GM18498 (cell line): ENCODE measurements around the gene GTF2H3.
"Not testable (repeated sequence)": the region's sequence is repeated elsewhere in the genome, so short reads cannot be mapped to it uniquely, and the experiment has no call there.

Experiments
- ATAC-seq: cut with Tn5 transposase; IDR thresholded peaks from one replicate; pipeline ENCODE4 v1.9.1; 2021; ENCODE audit warnings: mild to moderate bottlenecking, moderate library complexity; ENCODE audit not compliant: unreplicated experiment

The GTF2H3 gene

DNA sequence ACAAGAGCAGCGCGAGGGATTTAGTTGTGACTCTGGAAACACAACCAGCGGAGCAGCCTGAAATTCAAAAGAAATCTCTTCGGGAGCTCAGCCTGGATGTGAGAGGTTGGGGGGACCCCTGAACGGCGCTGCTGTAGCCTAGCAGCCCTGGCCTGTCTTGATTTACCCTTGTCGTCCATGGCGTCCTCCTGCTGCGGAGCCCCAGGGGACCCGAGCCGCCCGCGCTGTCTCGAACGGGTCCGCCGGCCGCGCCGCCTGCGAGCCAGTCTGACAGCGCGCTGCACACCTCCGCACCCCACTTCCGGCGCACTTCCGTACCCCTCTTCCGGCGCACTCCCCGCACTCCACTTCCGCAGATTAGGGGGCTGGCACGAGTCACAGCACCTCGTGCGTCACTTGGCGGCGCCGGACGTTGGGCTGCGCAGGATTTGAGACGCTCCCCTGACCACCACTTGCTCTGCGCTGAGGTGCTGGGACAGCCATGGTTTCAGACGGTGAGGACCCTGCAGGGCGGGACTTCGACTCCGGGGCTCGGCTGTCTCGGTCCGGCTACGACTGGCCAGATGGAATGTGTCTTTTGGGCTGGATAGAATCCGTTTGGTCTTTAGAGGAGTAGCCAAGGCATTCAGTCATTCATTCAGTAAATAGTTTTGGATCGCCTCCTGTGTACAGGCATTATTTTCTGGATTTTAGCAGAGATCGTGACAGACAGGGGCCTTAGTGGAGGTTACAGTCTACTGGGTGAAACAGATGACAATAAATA, at the start of gene GTF2H3, which contains the start of gene EIF2B1:
TSS of gene GTF2H3 (plus strand) at position 451 of the 763 bp plus-strand sequence. CDS start at position 482, 31 bp downstream.
TSS of gene EIF2B1 (minus strand) at position 308 of the 763 bp plus-strand sequence. CDS start at position 179, 129 bp downstream.
- ATAC-seq = peak; percentile 97

DNA sequence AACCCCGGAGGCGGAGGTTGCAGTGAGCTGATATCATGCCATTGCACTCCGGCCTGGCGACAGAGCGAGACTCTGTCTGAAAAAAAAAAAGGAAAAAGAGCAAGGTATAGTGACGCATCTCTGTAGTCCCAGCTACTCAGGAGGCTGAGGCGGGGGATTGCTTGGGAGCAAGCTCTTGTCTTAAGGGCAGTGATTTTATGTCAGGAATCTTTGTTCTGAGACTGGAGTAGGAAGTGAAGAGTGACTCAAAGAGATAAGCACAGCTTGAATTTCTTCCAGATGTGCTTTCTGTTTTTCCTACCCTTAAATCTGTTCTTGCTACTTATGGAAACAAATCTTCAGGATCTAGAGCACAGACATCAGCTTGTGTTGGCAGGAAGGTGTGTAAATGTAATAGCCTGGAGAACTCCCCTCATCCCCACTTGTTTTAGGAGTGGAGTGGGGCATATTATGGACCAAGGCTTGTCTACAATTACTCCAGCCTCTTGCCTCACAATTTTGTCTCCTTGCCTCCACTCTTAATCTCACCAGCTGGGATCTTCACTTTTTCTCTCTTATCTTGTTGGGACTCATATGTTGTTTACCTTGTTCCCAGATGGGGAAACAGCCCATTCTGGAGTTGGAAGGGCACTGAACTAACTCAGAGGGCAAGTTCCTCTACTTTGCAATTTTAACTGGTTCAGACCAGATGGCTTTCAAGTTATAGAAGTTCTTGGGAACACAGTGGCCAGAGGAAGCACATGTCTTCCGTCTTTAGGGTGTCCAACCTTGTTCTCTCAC, 41.7 kb upstream of the GTF2H3 start:
- ATAC-seq = no peak

DNA sequence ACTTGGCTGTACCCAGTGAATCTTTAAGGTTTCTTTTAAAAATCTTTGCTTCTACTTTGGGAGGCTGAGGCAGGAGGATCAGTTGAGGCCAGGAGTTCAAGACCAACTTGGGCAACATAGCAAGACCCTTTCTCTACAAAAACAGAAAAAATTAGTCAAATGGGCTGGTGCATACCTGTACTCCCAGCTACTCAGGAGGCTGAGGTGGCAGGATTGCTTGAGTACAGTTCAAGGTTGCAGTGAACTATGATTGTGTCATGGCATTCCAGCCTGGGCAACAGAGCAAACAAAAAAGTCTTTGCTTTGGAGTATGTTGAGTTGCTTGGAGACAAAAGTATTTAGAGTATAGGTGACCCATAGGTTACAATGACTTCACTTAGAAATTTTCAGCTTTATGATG, 37.9 kb upstream of the GTF2H3 start:
- ATAC-seq = no peak

DNA sequence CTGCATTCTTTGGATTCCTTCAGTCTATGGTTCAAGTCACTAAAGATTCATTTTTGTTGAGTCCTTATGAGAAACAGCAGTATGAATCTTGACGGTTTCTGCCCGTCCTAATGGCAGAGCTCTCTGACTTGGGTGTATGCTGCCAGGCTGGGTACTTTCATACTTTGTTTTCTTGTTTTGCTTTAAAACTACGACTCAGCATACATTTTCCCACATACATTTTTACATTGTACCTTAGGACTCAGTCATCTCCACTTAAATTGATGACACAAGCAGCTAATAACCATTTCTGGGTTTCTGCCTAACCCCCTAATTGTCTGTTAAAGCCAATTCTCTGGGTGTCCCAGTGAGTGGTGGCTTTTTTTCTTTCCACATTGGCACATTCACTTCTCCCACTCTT, 36.5 kb upstream of the GTF2H3 start:
- ATAC-seq = no peak

DNA sequence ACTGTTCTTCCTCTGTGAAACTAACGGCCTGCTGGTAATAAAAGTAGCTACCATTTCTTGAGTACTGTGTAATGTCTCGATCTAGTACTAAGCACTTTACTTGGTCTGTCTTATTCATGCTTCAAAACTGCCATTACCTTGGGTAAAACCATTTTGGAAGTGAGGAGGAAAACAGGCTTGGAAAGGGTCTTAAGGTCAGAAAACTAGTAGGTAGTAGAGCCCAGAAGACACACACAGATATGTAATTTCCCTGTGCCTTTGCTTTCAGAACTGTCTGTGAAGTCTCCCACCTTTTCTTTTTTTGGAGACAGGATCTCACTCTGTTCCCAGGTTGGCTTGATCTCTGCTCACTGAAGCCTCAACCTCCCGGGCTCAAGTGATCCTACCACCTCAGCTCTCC, 35.1 kb upstream of the GTF2H3 start:
- ATAC-seq = no peak

DNA sequence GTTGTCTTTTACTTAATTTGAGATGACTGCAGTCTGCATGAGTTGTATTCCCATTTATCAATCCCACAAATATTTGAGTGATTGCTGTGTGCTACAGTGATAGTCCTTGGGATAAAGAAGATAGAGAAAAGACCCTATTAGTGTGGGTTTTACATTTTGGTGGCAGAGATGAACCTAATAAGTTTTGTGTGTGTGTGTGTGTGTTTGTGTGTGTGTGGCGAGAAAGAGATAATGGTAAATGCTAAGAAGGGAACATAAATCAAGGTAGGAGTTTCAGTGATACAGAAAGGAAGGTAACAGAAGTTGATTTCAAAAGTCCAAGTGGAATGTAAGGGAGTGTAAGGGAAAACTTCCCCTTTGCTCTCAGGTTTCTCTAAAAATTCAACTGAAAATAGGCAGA, 34.3 kb upstream of the GTF2H3 start:
- no peak for ATAC-seq

DNA sequence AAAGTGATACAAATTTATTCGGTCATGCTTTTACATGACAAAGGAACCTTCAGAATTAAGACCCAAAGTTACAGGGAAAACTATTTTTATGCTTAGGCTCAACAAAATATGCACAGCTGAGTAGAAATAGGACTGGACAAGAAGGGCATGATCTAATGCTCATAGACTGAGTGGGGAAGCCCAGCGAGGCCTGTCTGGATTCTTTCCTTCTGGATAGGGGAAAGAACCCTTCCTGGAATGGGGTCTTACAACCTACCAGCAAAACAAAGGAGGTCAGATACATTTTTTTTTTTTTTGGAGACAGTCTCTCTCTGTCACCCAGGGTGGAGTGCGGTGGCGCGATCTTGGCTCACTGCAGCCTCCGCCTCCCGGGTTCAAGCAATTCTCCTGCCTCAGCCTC, 33.9 kb upstream of the GTF2H3 start:
- ATAC-seq = no peak

DNA sequence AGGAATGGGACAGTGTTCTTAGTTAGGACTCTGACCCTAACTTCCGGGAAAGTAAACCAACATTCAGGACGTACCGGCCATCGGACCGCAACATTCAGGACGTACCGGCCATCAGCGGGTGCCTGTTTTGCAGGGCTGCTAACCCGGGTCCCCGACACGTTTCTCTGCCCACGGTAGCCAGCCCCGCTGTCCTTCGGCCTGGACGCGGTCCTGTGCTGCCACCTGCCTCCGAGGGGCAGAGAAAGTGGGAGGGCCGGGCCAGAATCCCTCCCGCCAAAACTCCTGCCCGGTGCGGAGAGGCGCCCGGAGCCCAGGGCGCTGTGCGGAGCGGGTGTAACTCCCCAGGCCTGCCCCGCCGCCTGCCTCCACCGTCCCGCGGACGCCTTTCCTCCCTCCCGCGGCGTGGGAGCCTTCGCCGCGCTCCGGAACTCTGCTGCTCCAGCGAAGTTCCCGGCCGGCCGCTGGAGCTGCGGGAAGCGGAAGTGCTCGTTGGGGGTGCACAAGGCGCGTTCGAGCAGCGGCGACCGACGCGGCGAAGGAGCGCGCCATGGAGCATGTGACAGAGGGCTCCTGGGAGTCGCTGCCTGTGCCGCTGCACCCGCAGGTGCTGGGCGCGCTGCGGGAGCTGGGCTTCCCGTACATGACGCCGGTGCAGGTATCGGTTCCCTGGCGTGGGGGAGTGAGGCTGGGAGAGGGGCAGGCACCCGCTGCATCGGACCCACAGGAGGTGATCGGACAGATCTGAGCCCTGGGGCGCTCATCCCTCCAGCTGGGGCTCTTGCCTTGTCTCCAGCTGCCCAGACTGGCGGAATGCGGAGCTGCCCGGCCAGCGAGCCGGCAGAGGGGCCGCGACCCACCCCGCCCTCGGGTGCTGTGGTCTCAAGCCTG, 31.8 kb upstream of the GTF2H3 start, which contains the start of gene DDX55:
TSS of gene DDX55 (plus strand) at position 498 of the 888 bp plus-strand sequence. CDS start at position 548, 50 bp downstream.
- peak; percentile 87 for ATAC-seq

DNA sequence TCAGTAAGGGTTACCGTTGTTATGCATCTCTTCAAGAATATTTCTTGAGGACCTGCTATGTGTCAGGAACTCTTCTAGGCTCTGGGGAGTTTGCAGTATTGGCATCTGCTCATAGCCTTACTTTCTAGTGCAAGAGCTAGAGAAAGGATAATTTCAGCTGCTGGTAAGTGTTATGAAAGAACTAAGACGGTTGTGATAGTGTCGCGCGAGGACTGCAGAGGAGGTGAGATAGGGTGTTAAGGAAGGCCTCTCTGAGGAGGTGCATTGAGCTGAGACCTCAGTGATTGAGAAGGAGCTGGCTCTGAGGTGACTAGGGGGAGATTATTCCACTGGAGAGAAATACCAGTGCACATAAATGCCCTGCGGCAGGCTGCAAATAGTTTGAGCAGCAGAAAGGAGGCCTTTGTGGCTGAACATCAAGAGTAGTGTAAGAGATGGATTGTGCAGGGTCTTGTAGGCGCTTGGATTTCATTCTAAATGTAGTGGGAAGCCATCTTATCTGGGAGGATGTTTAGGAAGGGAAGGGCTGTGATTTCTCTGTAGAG, 30.9 kb upstream of the GTF2H3 start:
- ATAC-seq = no peak

DNA sequence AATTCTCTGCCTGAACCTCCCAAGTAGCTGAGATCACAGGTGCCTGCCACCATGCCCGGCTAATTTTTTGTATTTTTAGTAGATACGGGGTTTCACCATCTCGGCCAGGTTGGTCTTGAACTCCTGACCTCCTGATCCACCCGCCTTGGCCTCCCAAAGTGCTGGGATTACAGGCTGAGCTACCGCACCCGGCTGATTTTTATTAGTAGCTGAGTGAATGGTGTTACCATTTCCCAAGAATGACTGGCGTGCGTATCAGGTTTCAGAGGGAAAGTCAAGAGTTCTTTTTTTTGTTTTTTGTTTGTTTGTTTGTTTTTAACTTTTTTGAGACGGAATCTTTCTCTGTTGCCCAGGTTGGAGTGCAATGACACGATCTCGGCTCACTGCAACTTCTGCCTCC, 30.1 kb upstream of the GTF2H3 start:
- not testable (repeated sequence) for ATAC-seq

DNA sequence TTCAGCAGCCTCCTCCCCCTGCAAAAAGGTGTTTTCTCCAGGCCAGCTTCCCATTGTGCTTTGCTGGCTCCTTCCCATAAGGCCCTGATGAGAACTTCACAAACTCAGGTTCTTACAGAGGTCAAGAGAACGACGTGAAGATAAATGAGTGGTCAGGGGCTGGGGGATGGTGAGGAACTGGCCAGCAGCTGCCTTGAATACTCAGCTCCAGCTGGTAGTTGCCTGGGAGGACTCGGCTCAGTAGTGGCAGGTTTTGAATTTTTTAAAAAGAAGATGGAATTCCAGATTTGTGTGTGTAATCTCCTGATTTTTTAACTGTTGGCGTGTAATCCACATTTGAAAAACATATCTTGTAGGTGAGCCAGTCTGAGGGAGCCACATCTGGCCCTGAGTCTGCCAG, 25.9 kb upstream of the GTF2H3 start:
- ATAC-seq = no peak

DNA sequence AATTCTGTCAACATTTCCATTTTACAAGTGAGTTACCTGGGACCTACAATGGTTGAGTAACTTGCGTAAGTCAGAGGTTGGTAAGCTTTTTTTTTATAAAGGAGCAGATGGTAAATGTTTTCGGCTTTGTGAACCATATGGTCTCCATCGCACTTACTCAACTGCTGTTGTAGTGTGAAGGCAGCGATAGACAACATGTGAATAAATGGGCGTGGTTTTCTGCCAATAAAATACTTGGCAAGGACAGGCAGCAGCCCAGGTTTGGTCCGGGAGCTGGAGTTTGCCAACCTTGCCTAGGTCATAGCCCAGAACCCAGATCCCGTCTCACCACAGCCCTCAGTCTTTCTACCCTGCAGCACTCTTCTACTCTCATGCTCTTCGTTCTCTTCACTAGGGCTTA, 25.4 kb upstream of the GTF2H3 start:
- ATAC-seq = no peak

DNA sequence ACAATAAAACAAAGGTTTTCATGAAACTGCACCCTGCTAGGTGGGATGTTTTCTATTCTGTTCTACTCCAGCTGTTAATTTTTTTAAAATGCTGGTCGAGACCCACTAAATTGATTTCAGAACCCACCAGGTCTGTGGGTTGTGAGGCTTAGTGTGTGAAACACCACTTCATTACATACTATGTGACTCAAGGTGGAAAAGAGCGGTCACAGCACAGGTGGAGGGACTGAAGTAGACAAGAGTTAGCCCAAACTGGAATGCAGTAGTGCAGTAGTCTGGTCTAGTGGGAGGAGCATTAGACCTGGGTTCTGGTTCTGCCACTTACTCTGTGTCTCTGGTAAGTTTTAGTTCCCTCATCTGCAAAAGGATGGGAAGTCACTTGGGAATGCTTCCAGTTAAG, 19.5 kb upstream of the GTF2H3 start:
- no peak for ATAC-seq

DNA sequence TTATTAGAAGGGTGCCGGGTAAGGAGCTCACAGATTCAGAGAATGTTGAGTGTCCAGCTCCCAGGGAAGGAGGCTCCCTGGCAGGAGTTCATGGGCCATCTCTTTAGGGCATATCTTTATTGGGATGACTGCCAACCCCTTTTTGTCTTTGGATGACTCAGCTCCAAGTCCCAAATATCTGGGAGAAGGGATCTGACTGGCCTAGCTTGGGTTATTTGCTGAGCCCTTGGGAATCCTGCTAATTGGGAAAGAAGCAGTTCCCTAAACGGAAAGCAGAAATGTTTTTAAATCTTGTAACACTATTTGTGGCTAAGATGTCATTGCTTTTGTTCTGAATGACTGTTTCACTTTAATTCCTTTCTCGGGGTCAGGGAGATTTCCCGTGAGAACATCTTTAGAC, 19.1 kb upstream of the GTF2H3 start:
- ATAC-seq = no peak

DNA sequence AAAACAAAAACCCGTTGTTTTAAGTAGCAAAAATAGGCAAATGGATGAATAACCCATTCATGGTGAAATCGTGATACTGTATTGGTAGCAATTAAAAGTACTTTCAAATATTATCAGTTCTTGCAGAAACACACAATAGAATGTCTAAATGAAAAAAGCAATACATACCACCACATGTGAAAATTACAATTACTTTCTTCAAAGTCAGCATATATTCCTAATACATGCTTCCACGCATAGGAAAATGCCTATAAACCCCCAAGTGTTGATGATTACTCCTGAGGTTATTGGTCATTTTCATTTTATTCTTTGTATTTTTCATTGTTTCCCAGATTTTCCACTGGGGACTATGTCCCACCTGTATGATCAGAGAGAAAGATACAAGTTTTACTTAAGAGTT, 16.5 kb upstream of the GTF2H3 start:
- ATAC-seq = no peak

DNA sequence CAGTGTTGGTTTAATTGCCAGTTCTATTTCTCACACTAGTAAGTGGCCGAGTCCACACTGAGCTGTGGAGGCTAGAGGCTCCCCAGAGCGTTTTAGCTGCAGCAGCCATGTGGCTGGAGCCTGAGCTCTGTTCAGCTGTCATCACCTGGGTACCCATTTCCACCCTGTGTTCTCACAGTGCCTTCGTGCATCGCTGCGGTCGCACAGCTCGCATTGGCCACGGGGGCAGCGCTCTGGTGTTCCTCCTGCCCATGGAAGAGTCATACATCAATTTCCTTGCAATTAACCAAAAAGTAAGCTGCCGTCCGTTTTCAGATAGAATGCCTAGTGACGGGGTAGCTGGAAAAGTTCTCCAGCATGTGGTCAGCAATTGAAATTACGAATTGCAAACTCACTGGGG, 16.0 kb upstream of the GTF2H3 start:
- ATAC-seq = no peak

DNA sequence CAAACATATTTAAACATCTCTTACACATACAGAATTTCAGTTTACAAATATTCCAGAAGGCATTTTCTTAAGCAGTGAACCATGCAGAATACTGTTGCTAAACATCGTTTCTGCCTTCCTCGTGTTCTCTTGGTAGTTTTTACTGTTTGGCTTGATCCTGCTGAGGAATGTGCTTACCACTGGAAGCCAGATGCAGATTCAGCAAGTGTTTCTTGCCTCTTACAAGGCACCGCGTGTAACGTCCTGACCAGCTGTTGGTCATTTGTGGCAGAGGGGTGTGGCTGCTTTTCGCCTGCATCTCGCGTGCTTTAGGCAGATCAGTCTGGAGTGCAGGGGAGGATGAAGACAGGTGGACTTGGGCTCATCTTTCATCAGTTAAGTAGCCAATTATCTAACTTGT, 12.5 kb upstream of the GTF2H3 start:
- no peak for ATAC-seq

DNA sequence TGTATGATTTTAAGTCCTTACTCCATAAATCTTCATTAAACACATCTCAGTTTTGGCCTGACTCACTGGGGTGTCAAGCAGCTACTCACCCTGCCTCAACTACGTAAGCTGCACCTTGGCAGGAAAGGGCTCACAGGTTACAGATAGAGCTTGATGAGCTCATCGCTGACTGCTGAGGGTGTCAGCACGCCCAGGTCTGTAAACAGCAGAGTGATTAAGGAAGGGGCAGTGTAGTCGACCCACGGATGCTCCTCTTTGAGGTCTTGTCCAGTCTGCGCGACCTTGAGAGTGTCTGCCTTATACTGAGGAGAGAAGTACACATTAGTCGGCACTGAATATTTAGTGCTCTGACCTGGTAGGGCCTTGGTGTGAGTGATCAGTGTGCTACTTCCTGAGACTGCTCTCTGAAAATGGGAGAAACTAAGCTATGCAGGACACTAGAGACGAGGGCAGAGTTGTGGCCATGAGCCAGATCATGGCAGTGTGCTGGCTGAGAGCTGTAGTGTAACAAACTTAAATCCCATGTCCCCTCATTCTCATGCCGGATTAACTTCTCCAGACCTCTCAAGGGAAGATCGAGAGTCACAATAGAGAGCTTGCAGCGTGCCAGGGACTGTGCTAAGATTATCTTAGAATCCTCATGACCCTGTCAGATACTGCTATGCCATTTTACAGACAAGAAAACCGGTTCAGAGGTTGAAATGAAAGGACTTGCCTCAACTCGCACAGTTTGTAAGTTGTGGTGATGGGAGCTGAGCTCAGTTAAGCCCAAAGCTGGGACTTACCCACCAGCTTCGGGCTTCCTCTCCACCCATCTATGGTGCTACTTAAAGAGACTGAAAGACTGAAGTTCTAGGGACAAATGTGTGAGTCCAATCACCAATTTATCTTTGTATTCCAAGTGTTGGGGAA, 11.8 kb upstream of the GTF2H3 start:
- no peak for ATAC-seq

DNA sequence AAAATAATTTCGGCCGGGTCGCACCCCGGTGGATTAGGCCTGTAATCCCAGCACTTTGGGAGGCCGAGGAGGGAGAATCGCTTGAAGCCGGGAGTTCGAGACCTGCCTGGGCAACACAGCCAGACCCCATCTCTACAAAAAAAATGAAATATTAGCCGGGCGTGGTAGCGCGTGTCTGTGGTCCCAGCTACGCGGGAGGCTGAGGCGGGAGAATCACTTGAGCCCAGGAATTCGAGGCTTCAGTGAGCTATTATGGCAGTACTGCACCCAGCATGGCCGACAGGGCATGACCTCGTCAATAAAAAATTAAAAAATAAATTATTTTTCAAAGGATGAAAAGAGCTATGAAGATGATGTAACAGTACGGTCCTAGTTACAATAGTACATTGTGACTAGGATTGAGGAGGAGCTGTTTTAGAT, 523 bp downstream of the GTF2H3 start:
- ATAC-seq = peak; percentile 1

DNA sequence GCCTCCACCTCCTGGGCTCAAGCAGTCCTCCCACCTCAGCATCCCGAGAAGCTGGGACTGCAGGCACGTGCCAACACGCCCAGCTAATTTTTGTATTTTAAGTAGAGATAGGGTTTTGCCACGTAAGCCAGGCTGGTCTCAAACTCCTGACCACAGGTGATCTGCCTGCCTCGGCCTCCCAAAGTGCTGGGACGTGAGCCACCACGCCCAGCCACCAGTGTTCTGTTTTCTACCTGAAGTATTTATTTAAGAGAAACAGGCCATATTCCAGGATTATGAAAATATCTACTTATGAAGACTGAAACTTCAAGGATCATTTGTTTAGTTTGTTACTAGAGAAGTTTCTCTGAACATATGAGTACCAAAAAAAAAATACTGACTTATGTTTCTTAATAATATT, 10.3 kb downstream of the GTF2H3 start:
- ATAC-seq = no peak
